ENCODE measurements around the gene NTF3.

DNA sequence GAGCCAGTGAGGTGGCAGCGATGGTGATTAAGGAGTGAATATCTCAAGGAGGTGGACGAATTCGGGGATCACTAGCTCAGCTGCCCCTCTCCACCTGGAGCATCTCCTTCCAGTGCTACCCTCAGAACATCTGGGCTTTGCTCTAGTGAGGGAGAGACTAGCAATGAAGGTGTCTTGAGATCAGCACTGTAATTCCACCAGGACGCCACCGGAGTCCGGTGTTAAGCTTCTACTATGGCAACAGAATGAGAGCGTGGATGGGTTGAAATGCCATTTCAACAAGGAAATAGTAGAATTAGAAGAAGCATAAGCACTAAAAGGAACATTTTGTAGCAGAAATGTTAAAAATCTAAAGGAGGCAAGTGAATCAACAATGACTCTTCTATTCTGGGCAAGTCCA, 61.1 kb downstream of the NTF3 start:
- TF ChIP-seq CTCF (optimal IDR thresholded peaks at IDR 0.05 in 1 of 3, IDR thresholded peaks at IDR 0.05 in 1 of 3, conservative IDR thresholded peaks at IDR 0.05 in 1 of 3; ENCODE audit: extremely low read depth in 1 of 3, insufficient read depth in 2 of 3, low read length in 3 of 3), result no peak
- TF ChIP-seq EZH2 (IDR thresholded peaks at IDR 0.05; ENCODE audit: low read length), result no peak
